Right lobe of liver (tissue), 4 donors: ENCODE data around the gene CHMP2B.

Experiments
- CTCF ChIP-seq, 4 donors: fragments of 200-600 bp in 3 of 4; fragments of 450-650 bp in 1 of 4; IDR thresholded peaks; one replicate each; pipeline versions ENCODE4 v1.5.1 to v1.8.0; 2016 to 2022; ENCODE audit warnings: antibody characterized with exemption in 4 of 4, mild to moderate bottlenecking in 2 of 4
- POLR2A ChIP-seq: fragments of 450-650 bp; IDR thresholded peaks from one replicate; pipeline ENCODE4 v1.6.1; 2017; ENCODE audit warnings: antibody characterized with exemption, mild to moderate bottlenecking
- donor health status: DM: no; HTN: no; CAD: no.
- donor health status: DM: no; HTN: no; CAD: no.
- donor health status: DM: no; HTN: yes; CAD: no.

GRCh38 chr3:87218560-87218959, 8.5 kb upstream of the CHMP2B start:
- no peak for TF ChIP-seq POLR2A
- TF ChIP-seq CTCF (IDR thresholded peaks at IDR 0.05): no peak
